Tibial nerve (tissue), 4 donors: ENCODE results near the gene ARID3C.

Experiments used
- CTCF ChIP-seq, 5 experiments: fragments of 200-600 bp in 3 of 5; fragments of 450-650 bp in 2 of 5; sonication (generic) in 3 of 5; IDR thresholded peaks; one replicate each; pipeline ENCODE4 v1.5.1; 2016 to 2019; ENCODE audit warnings: antibody characterized with exemption in 5 of 5, mild to moderate bottlenecking in 3 of 5, moderate library complexity in 2 of 5
- EP300 ChIP-seq, 2 donors: sonication (generic); formaldehyde crosslinking; IDR thresholded peaks; one replicate each; pipeline ENCODE4 v1.6.1; 2017; ENCODE audit warnings: antibody characterized with exemption in 2 of 2, mild to moderate bottlenecking in 1 of 2
- POLR2A ChIP-seq, 2 donors: fragments of 450-650 bp; IDR thresholded peaks; one replicate each; pipeline ENCODE4 v1.6.1; 2017; ENCODE audit warnings: antibody characterized with exemption in 2 of 2, mild to moderate bottlenecking in 2 of 2, moderate library complexity in 2 of 2

GRCh38 chr9:34635556-34635955 is 6.7 kb upstream of the ARID3C start:
- no peak for TF ChIP-seq CTCF (IDR thresholded peaks at IDR 0.05)
- TF ChIP-seq POLR2A (IDR thresholded peaks at IDR 0.05), result no peak
- TF ChIP-seq EP300 (IDR thresholded peaks at IDR 0.05), result no peak
